ENCODE results near the gene PPP1R14C.

Gene PPP1R14C

DNA sequence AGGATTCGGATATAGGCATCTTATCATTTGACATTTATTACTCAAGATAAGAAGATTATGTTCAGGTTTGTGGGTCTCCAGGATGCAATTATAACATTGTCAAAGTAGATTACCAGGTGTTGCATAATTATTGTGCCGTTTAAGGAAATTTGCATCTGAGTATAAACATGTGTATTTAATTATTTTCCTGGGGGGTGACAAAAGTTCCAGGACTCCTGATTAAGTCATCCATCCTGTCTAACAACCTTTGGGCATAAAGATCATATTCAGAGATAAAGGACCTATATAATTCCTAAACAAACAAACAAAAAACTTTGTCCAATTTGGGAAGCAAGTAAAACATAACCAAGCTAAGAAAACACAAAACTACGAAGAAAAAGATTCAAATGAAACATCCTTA is 3.3 kb upstream of the PPP1R14C start:
- DNase-seq = no peak

- DNase-seq = no peak
These were observed 2.4 kb upstream of the PPP1R14C start for GRCh38 chr6:150140236-150140969.

DNA sequence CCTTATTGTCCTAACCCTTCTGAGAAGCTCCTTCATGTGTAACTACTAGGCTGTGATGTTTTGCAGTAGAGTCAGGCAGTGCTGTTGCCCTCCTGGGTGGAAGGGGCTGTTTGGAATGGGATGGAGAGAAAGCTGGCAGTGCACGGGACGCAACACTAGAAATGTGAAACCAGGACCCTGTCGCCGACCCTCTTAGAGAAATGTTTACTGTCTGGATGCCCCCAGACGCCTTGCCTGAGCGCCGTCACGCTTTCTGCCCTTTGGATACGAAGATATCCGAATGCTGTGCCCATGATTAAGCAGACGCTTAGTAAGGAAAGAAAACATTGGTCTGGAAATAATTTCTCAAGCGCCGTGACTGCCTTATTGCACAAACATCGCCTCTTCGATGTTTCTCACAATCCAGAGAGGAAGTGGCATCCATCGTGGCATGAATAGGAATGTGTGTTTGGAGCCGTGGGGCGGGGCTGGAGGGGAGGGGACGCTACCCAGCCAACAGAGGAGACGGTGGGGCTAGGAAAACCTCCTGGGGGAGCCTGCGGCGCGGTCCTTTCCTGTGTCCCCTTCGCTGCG is 661 bp upstream of the PPP1R14C start:
- no peak for DNase-seq

- DNase-seq = no peak
These were observed 861 bp downstream of the PPP1R14C start for GRCh38 chr6:150143516-150144293.

- no peak for DNase-seq
These were observed 1.5 kb downstream of the PPP1R14C start for GRCh38 chr6:150144294-150144868.

DNA sequence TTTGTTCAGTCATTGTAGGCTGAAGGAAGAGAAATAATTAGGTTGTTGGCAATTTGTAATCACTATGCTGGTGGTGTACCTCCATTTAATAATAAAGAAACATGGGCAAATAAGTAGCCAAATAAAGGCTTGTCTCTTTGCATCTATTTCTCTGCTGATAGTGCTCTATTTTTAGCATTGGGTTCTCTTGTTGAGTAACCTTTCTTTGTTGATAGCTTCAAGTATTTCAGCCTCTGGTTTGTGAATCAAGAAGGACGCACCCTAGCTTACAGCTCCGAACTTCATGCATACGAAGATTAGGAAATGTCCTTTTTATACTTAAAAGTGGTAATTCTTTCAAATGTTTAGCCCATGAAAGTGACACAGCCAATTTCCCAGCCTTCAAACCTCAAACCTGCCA is 2.6 kb downstream of the PPP1R14C start:
- no peak for DNase-seq

- no peak for DNase-seq
These were observed 3.0 kb downstream of the PPP1R14C start for GRCh38 chr6:150145830-150146229.

DNA sequence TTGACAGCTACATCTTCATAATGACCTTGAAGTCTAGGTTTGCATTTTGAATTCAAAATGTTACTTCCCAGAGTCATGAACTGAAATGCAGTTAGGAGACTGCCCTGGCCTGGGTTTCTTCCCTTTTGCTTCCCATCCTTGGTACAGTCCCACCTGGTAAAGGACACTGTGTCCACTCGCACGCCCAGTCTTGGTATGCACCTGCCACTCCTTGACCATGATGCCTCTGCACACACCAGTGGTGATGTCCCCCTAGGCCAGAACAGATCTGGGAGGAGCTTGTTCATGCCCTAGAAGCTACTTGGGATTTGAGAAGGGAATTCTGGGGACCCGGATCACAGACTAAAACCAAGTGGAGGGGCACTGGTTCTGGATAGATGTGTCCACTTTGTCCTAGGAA is 3.6 kb downstream of the PPP1R14C start:
- DNase-seq = no peak

GRCh38 chr6:150149146-150149545 is 6.3 kb downstream of the PPP1R14C start:
- no peak for DNase-seq

- DNase-seq = no peak
These were observed 7.6 kb downstream of the PPP1R14C start for GRCh38 chr6:150150458-150150820.

- no peak for DNase-seq
These were observed 8.2 kb downstream of the PPP1R14C start for GRCh38 chr6:150150821-150151646.

- DNase-seq = no peak
These were observed 10.3 kb downstream of the PPP1R14C start for GRCh38 chr6:150152891-150153876.

GRCh38 chr6:150153905-150154492 is 11.2 kb downstream of the PPP1R14C start:
- no peak for DNase-seq

- DNase-seq = no peak
These were observed 13.6 kb downstream of the PPP1R14C start for GRCh38 chr6:150156460-150156859.

- no peak for DNase-seq
These were observed 14.2 kb downstream of the PPP1R14C start for GRCh38 chr6:150157081-150157480.

GRCh38 chr6:150159757-150160156 is 16.9 kb downstream of the PPP1R14C start:
- no peak for DNase-seq

DNA sequence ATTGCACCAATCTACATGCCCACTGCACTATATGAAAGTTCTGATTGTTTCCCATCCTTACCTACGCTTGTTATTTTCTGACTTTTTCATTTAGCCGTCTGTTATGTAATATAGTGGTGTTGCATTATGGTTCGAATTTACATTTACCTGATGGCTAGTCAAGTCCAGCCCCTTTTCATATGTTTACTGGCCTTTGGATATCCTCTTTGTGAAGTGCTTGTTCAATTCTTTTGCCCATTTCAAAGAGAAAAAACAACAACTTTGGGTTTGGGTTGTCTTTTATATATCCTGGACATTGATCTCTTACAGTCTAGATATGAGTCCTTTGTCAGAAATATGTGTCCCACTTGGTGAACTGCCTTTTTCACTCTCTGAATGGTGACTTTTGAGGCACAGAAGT is 21.1 kb downstream of the PPP1R14C start:
- DNase-seq = no peak

DNA sequence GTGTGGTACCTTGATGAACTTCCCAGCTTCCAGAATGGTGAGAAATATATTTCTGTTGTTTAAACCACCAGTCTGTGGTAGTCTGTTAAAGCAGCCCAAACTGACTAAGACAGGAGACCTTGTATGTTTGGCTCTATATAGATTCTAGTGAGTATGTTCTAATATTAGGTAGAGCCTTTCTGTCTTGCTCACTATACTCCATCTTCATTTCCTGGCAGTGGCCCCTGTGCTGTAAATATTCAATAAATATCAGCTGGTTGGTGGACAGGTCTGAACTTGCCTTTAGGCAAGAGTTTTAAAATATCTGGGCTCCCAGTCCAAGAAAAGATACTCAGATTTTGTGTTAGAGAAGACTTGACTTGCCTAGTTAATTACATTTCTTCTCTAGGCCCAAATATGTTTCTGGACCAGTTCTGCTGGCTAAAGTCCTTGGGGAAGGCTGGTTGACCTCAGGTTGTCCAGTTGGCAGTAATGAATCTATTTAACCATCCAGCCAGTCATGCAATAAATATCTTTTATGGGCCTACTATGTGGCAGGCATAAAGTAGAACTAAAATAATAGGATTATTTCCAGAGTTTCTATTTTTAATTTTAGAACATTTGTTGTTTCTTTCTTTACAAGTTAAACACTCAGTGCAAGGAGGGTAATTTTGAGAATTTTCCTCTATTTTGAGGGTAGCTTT is 22.3 kb downstream of the PPP1R14C start:
- DNase-seq = no peak

- DNase-seq = no peak
These were observed 24.6 kb downstream of the PPP1R14C start for GRCh38 chr6:150167479-150167873.

- DNase-seq = no peak
These were observed 26.3 kb downstream of the PPP1R14C start for GRCh38 chr6:150169181-150169580.

DNA sequence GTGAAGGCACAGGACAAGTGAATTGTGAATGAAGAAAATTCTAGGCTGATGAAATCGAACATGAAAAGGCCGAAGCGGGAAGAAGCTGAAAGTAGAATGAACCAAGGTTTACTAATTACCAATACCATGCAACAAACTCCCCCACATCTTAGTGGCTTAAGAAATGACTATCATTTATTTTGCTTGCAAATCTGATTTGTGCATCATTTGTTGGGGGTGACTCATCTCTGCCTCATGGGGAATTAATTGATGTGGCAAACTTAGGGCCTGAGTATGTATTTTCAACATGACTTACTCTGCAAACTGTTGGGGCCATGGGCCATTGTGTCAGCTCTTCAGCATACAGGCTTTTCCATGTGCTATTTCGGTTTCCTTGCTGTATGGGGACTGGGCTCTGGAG is 26.8 kb downstream of the PPP1R14C start:
- DNase-seq = no peak
